ENCODE data around the gene FRMD5.

FRMD5 gene

GRCh38 chr15:44159492-44159891 is 35.6 kb downstream of the FRMD5 start:
- DNase-seq = no peak

- DNase-seq = no peak
Observed at GRCh38 chr15:44158111-44158510, 37.0 kb downstream of the FRMD5 start.

GRCh38 chr15:44157679-44158078 is 37.4 kb downstream of the FRMD5 start:
- no peak for DNase-seq

- no peak for DNase-seq
Observed at GRCh38 chr15:44153352-44153751, 41.7 kb downstream of the FRMD5 start.

GRCh38 chr15:44149224-44149623 is 45.8 kb downstream of the FRMD5 start:
- DNase-seq = no peak

- DNase-seq = no peak
Observed at GRCh38 chr15:44148580-44148979, 46.5 kb downstream of the FRMD5 start.

- no peak for DNase-seq
Observed at GRCh38 chr15:44147636-44148035, 47.4 kb downstream of the FRMD5 start.

GRCh38 chr15:44145495-44145894 is 49.6 kb downstream of the FRMD5 start:
- peak; percentile 10 for DNase-seq

GRCh38 chr15:44144992-44145391 is 50.1 kb downstream of the FRMD5 start:
- DNase-seq = no peak

GRCh38 chr15:44144184-44144583 is 50.9 kb downstream of the FRMD5 start:
- no peak for DNase-seq

GRCh38 chr15:44137750-44138149 is 57.3 kb downstream of the FRMD5 start:
- no peak for DNase-seq

GRCh38 chr15:44136991-44137477 is 58.0 kb downstream of the FRMD5 start:
- DNase-seq = no peak

- DNase-seq = no peak
Observed at GRCh38 chr15:44132057-44132456, 63.0 kb downstream of the FRMD5 start.

- peak; percentile 18 for DNase-seq
Observed at GRCh38 chr15:44130778-44131177, 64.3 kb downstream of the FRMD5 start.

- DNase-seq = no peak
Observed at GRCh38 chr15:44129911-44130310, 65.2 kb downstream of the FRMD5 start.

- DNase-seq = no peak
Observed at GRCh38 chr15:44128443-44128842, 66.6 kb downstream of the FRMD5 start.

- no peak for DNase-seq
Observed at GRCh38 chr15:44125879-44126278, 69.2 kb downstream of the FRMD5 start.

GRCh38 chr15:44102675-44103254 is 92.3 kb downstream of the FRMD5 start:
- DNase-seq = peak; percentile 89

GRCh38 chr15:44101944-44102343 is 93.1 kb downstream of the FRMD5 start:
- no peak for DNase-seq

- no peak for DNase-seq
Observed at GRCh38 chr15:44101286-44101685, 93.8 kb downstream of the FRMD5 start.

GRCh38 chr15:44099671-44100070 is 95.4 kb downstream of the FRMD5 start:
- DNase-seq = no peak

GRCh38 chr15:44097552-44097951 is 97.5 kb downstream of the FRMD5 start:
- no peak for DNase-seq

GRCh38 chr15:44096596-44096995 is 98.5 kb downstream of the FRMD5 start:
- DNase-seq = no peak

GRCh38 chr15:44094781-44095180 is 100.3 kb downstream of the FRMD5 start:
- no peak for DNase-seq

GRCh38 chr15:44093836-44094235 is 101.2 kb downstream of the FRMD5 start:
- DNase-seq = no peak
